Measurements from ENCODE around the gene ABI1.

GRCh38 chr10:26799342-26799741 is 61.4 kb downstream of the ABI1 start:
- TF ChIP-seq CTCF (conservative IDR thresholded peaks at IDR 0.05; ENCODE audit: low read depth, low read length) (no peak), EZH2 (IDR thresholded peaks at IDR 0.05; ENCODE audit: low read length, unreplicated experiment) (no peak)

All from PC-3 (cell line).